Transverse colon (tissue), 4 donors: ENCODE data around the gene ITPR2. TPM values are rescaled to one million over a fixed set of nuclear protein-coding genes. Genes with fewer than 3 reads are reported as not detected.
A peak's percentile ranks its signal among the peaks of the same experiment; 100 is the strongest.

Experiments used
- DNase-seq: peaks from one replicate; pipeline ENCODE4 v3.0.0-alpha.2; 2019
- H3K27ac ChIP-seq, 4 donors: fragments of 200-600 bp; sonication (generic); 2 replicates each; pipeline ENCODE4 v1.5.1; 2016 to 2018; ENCODE audit warnings: inconsistent platforms in 4 of 4
- H3K27me3 ChIP-seq: fragments of 200-600 bp; sonication (generic); 2 replicates; pipeline ENCODE4 v1.5.1; 2017; ENCODE audit warnings: inconsistent platforms
- H3K36me3 ChIP-seq, 4 donors: fragments of 200-600 bp; sonication (generic); 2 replicates each; pipeline ENCODE4 v1.5.1; 2017 to 2019; ENCODE audit warnings: inconsistent platforms in 4 of 4
- H3K4me1 ChIP-seq, 4 donors: fragments of 200-600 bp; sonication (generic); 2 replicates each; pipeline ENCODE4 v1.5.1; 2017 to 2020; ENCODE audit warnings: inconsistent platforms in 4 of 4
- H3K4me3 ChIP-seq, 4 donors: fragments of 200-600 bp; sonication (generic); 1 replicate in 1 of 4; 2 replicates in 3 of 4; pipeline versions ENCODE4 v1.5.1 to v1.6.1; 2017 to 2019; ENCODE audit warnings: inconsistent platforms in 4 of 4
- H3K9me3 ChIP-seq, 2 donors: fragments of 200-600 bp; sonication (generic); 2 replicates each; pipeline ENCODE4 v1.5.1; 2017 to 2019; ENCODE audit warnings: inconsistent platforms in 2 of 2
- EP300 ChIP-seq: sonication (generic); formaldehyde crosslinking; IDR thresholded peaks from one replicate; pipeline ENCODE4 v1.6.1; 2017; ENCODE audit warnings: antibody characterized with exemption, low read depth
- POLR2A ChIP-seq: fragments of 450-650 bp; IDR thresholded peaks from one replicate; pipeline ENCODE4 v1.6.1; 2016; ENCODE audit warnings: antibody characterized with exemption, mild to moderate bottlenecking, moderate library complexity
- POLR2AphosphoS5 ChIP-seq, 3 donors: sonication (generic); formaldehyde crosslinking; IDR thresholded peaks; one replicate each; pipeline ENCODE4 v1.6.1; 2016; ENCODE audit warnings: antibody characterized with exemption in 3 of 3
- WGBS, 2 donors: methylation state at CpG; one replicate each; pipeline ENCODE4 v1.1.5; 2018; ENCODE audit warnings: low coverage in 1 of 2; 5-methylcytosine and 5-hydroxymethylcytosine counted together
- in situ Hi-C, 4 donors: fragments of 200-750 bp; cut with MboI; loops; one replicate each; pipeline versions ENCODE4 v1.15.0 to v1.15.1; 2017; ENCODE audit warnings: low sequenced_read_pairs in 3 of 4, low pct_ligation_motif_present in 1 of 4, low pct_unique_long_range_greater_than_20kb in 1 of 4
- intact Hi-C: fragments of 100-400 bp; cut with DNase I; formaldehyde crosslinking; loops from one replicate; pipeline ENCODE4 v1.15.1; 2023; ENCODE audit warnings: low total_unique reads
- total RNA-seq, 4 donors: library from RNA; depleted of rRNA; stranded (reverse); fragments of >200 nt; gene quantifications; one replicate each; pipeline ENCODE4 v1.1.0, GENCODE V29; 2016
- TF ChIP-seq, protein P1 (sequence below), 5 experiments: fragments of 200-600 bp in 3 of 5; fragments of 450-650 bp in 2 of 5; sonication (generic) in 3 of 5; IDR thresholded peaks; 1 replicate in 2 of 5; 2 replicates in 3 of 5; pipeline ENCODE4 v1.5.1; 2016 to 2017; ENCODE audit warnings: antibody characterized with exemption in 5 of 5, inconsistent platforms in 3 of 5, mild to moderate bottlenecking in 2 of 5, moderate library complexity in 1 of 5

ITPR2 gene
- total RNA-seq, 4 donors from 2014 or later = 29.8 to 60.5 (median 41.2) TPM

DNA sequence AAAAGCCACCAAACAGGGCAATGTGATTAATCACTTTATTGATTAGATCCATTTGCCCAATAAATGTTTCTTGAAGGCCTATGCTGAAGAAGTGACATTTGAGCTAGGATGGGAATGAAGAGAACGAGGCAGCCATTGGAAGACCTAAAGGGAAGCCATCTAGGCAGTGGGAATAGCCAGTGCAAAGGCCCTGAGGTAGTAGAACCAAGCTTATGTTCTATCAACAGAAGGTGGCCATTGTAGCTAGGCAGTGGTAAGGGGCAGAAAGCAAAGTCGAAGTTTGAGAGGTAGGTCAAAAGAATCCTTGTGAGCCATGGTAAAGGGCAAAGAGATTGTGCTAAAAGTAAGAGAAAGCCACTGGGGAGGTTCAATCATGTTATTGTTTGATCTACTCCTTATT lies 173.1 kb downstream of the ITPR2 start:
- no peaks in the 10 kb centered on the region for H3K4me1 ChIP-seq
- DNase-seq = no peak
- intact Hi-C loops = no loop called here
- 49 to 88% methylated on average over 2 of the region's 2 CpGs for WGBS, 2 donors
- no peak overlapping the region for H3K27ac ChIP-seq
- TF ChIP-seq POLR2A = no peak
- TF ChIP-seq, protein P1, sequence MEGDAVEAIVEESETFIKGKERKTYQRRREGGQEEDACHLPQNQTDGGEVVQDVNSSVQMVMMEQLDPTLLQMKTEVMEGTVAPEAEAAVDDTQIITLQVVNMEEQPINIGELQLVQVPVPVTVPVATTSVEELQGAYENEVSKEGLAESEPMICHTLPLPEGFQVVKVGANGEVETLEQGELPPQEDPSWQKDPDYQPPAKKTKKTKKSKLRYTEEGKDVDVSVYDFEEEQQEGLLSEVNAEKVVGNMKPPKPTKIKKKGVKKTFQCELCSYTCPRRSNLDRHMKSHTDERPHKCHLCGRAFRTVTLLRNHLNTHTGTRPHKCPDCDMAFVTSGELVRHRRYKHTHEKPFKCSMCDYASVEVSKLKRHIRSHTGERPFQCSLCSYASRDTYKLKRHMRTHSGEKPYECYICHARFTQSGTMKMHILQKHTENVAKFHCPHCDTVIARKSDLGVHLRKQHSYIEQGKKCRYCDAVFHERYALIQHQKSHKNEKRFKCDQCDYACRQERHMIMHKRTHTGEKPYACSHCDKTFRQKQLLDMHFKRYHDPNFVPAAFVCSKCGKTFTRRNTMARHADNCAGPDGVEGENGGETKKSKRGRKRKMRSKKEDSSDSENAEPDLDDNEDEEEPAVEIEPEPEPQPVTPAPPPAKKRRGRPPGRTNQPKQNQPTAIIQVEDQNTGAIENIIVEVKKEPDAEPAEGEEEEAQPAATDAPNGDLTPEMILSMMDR (IDR thresholded peaks at IDR 0.05) = no peak
- no peak for TF ChIP-seq EP300
- no peak for TF ChIP-seq POLR2AphosphoS5 (IDR thresholded peaks at IDR 0.05)
- no peaks in the 10 kb centered on the region for H3K27me3 ChIP-seq
- no peak overlapping the region for H3K4me3 ChIP-seq
- in situ Hi-C loops = loop anchor here in 1 of 4 donors (25.0 kb wide), 1 partner anchor 573 kb away; no protein-coding TSS in a partner anchor
- H3K9me3 ChIP-seq = no peaks in the 10 kb centered on the region
- H3K36me3 ChIP-seq = peaks cover 0 to 14% (median 0%) of the 10 kb centered on the region in 4 donors

DNA sequence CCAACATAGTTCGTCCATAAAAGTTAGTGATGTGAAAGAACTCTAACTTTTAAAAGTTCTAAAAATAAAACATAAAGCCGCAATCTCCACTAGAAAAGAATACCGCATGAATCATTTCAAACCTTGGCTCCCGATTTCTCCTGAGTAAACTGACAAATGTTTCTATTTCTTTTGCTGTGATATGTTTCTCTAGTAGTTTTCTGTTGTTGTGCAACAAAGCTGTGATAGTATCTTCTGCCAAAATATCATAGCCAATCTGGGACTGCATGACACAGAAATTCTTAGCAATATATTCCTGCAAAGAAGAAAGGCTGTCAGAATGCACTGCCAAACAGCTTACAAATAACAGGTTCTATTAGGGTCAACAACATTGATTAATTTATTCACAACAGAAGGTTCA lies 174.0 kb downstream of the ITPR2 start:
- intact Hi-C loops = no loop called here

DNA sequence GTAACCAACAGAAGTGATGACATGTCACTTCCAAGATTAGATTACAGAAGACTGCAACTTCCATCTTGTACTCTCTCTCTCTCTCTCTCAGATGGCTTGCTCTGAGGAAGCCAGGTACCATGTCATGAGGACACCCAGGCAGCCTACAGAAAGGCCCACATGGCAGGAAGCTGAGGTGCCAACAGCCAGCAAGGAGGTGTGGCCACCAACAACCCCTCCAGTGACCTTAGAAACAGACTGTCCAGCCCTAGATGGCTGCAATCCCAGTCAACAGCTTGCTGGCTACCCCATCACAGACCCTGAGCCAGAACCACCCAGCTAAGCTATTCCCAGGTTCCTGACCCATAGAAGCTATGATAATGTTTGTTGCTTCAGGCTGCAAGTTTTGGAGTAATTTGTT lies 178.4 kb downstream of the ITPR2 start:
- H3K36me3 ChIP-seq = peaks cover 0 to 14% (median 0%) of the 10 kb centered on the region in 4 donors
- H3K4me3 ChIP-seq = no peak overlapping the region
- TF ChIP-seq, protein P1 (IDR thresholded peaks at IDR 0.05) = no peak
- H3K9me3 ChIP-seq = no peaks in the 10 kb centered on the region
- intact Hi-C loops (no loop called here), in situ Hi-C loops (loop anchor here in 1 of 4 donors (25.0 kb wide), 1 partner anchor 567 kb away; no protein-coding TSS in a partner anchor)
- no peaks in the 10 kb centered on the region for H3K4me1 ChIP-seq
- no peak for DNase-seq
- H3K27ac ChIP-seq = no peak overlapping the region
- H3K27me3 ChIP-seq = no peaks in the 10 kb centered on the region

More for the DNA sequence above, 174.0 kb downstream of the ITPR2 start:
- H3K4me1 ChIP-seq = no peaks in the 10 kb centered on the region
- H3K27ac ChIP-seq = no peak overlapping the region
- H3K36me3 ChIP-seq = peaks cover 0 to 14% (median 0%) of the 10 kb centered on the region in 4 donors
- H3K9me3 ChIP-seq = no peaks in the 10 kb centered on the region
- no peaks in the 10 kb centered on the region for H3K27me3 ChIP-seq
- in situ Hi-C loops = loop anchor here in 1 of 4 donors (25.0 kb wide), 1 partner anchor 572 kb away; no protein-coding TSS in a partner anchor
- DNase-seq = no peak
- TF ChIP-seq POLR2A (no peak), EP300 (no peak), POLR2AphosphoS5 (IDR thresholded peaks at IDR 0.05) (peak in 2 of 3 donors; percentile 11 to 55)
- TF ChIP-seq, protein P1 (IDR thresholded peaks at IDR 0.05) = no peak
- WGBS, 2 donors = 67 to 71% methylated on average over 4 of the region's 4 CpGs
- H3K4me3 ChIP-seq = no peak overlapping the region

DNA sequence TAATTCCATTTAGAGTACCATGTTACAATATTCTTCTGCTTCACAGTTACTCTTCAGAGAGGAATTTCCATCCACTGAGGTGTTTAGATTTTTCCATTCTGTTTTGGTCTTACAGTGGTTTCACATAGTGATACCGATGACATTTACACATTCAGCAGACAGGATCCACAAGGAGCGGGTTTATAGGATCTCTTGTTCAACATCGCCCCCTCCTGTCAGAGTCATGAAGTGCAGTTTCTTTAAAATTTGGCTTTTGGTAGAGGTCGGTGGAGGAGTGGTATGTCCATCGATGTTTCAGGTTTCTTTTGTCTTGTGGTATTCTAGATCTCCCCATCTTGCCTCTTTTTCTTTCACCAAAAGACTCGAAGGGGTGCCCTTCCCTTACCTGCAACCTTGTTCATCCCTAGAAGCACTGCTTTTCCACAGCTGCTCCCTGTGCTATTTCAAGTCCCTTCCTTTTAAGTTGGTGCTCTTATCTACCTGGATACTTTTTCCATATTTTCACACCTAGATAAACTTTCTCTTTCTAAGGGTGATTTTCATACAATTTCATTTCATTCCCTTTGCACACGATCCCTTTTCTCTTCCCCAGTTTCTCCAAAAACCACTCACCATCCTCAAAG lies 181.3 kb downstream of the ITPR2 start:
- H3K4me1 ChIP-seq = peaks cover 0 to 5% (median 0%) of the 10 kb centered on the region in 4 donors
- peak; percentile 46 for DNase-seq
- TF ChIP-seq EP300 = no peak
- TF ChIP-seq, protein P1 (IDR thresholded peaks at IDR 0.05) = peak; percentile 71 to 83 (median 72)
- intact Hi-C loops (no loop called here), in situ Hi-C loops (loop anchor here in 1 of 4 donors (25.0 kb wide), 1 partner anchor 564 kb away; no protein-coding TSS in a partner anchor)
- H3K4me3 ChIP-seq = no peak overlapping the region
- no peaks in the 10 kb centered on the region for H3K27me3 ChIP-seq
- no peaks in the 10 kb centered on the region for H3K9me3 ChIP-seq
- H3K27ac ChIP-seq = no peak overlapping the region
- 28 to 44% methylated on average over 6 to 7 of the region's 7 CpGs for WGBS, 2 donors
- H3K36me3 ChIP-seq = peaks cover 0 to 7% (median 0%) of the 10 kb centered on the region in 4 donors
